Myocyte (in vitro differentiated cells): ENCODE measurements around the gene SPAG6. TPM values are rescaled to one million over a fixed set of nuclear protein-coding genes. Genes with fewer than 3 reads are reported as not detected.

Experiments
- DNase-seq: peaks from one replicate; pipeline ENCODE4 v3.0.0-alpha.2; 2012; ENCODE audit warnings: low read depth
- total RNA-seq: library from RNA; depleted of rRNA; stranded (reverse); fragments of >200 nt; gene quantifications from 2 replicates; pipeline ENCODE4 v1.2.3, GENCODE V29; 2014

The SPAG6 gene
- total RNA-seq, 1 donor from 2014 or later = not detected

GRCh38 chr10:22458272-22459038 is 113.2 kb downstream of the SPAG6 start:
- no peak for DNase-seq

DNA sequence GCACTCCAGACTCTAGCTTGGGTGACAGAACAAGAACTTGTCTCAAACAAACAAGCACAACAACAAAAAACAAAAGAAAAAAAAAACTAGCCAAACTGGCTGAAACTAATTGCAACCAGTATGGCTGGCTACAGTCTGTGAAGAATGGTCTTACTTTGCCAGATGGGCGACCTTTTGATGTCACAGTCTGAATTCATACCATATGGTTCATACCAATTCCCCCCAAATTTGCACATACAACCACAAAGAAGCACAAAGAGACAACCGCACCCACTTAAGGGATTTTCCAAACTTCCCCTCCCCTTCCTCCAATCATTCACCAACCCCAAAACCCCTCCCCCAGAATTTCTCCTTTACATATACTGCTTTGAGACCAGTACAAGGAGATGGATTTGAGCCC is 114.2 kb downstream of the SPAG6 start:
- DNase-seq = no peak

DNA sequence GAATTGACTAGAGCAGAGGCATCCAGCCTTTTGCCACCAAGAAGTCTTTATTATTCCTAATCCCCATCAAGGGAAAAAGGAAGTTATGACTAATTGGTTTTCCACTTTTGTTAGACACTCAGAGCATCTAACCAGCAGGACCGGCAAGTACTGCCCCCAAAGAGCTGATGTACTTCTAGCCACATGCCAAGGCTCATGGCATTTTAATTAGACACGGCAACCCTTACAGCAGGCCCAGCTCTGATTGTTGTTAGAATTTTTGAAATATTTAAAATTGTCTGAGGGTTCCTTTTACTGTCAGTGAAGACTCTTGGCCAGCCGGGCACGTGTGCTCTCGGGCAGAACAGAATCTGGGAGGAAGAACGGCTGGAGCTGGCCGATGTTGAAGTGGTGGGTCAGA is 114.8 kb downstream of the SPAG6 start:
- DNase-seq = no peak

- no peak for DNase-seq
Measured at GRCh38 chr10:22460531-22461403, 115.5 kb downstream of the SPAG6 start.

DNA sequence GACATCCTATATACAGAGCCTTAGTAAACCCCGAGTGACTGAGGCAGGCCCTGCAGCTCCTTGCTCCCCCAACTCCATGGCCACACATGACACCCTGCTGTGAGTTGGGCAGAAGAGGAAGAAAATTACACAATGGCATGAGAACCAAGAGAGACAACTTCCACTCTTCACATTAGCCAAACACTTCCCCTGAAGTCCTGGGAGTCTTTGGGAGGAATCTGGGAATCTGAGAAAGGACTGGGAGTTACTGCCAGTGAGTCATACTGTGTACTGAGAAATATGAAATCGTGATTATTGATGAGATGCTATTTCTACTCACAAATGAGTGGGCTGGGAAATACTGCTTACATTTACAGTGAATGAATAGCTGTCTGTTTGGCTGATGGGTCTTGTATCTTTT is 116.6 kb downstream of the SPAG6 start:
- DNase-seq = no peak

- DNase-seq = no peak
Measured at GRCh38 chr10:22463255-22463654, 118.0 kb downstream of the SPAG6 start.

DNA sequence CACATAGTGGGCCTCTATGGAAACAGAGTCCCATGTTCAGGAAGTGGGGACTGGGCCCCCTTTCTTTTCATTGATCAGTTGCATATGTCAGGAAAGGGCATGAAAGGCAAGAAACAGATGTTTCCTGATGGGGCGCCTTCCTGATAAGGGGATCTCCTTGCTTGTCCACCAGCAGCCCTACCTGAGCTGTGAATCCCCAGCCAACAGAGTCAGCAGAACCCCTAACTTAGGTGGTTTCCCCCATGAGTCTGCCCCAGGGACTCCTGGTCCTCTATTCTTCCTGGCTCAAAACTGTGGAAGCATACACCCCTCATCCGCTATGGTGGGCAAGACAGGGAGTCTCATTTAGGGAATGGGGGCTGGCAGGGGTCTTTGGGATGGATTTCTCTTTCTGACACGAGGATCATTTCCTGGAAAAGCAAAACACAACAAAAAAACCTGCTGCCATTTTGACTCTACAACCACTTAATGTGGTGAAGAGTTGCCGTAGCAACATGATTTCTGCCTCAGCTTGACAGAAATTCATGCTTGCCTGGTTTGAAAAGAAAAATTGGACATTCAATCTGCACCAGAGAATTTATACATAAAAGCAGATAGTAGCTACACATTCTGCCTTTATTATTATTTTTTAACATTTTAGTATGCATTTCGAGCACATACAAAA is 119.8 kb downstream of the SPAG6 start:
- DNase-seq = no peak

- peak; percentile 24 for DNase-seq
Measured at GRCh38 chr10:22466763-22467334, 121.6 kb downstream of the SPAG6 start.

Other genes starting within 250 kb of the SPAG6 start
- gene EBLN1, start 127.5 kb upstream of the SPAG6 start, total RNA-seq = not detected in 2 replicates
- 50.9 and 96.0 TPM in 2 replicates for gene COMMD3, start 29.1 kb upstream of the SPAG6 start, total RNA-seq
- 63.3 and 65.6 TPM in 2 replicates for gene BMI1, start 24.4 kb upstream of the SPAG6 start, total RNA-seq